BLaER1 (cell line): Measurements from ENCODE around the gene RET.

Experiments used
- H3K27ac ChIP-seq: shearing (Covaris generic); formaldehyde crosslinking; 2 replicates; pipeline ENCODE4 v1.8.1; 2022
- H3K27me3 ChIP-seq: shearing (Covaris generic); formaldehyde crosslinking; 2 replicates; pipeline ENCODE4 v1.8.1; 2022
- H3K36me3 ChIP-seq: shearing (Covaris generic); formaldehyde crosslinking; 2 replicates; pipeline ENCODE4 v1.8.1; 2022
- H3K4me1 ChIP-seq: shearing (Covaris generic); formaldehyde crosslinking; 2 replicates; pipeline ENCODE4 v1.8.1; 2022
- H3K4me2 ChIP-seq: shearing (Covaris generic); formaldehyde crosslinking; 2 replicates; pipeline ENCODE4 v1.8.1; 2022
- H3K4me3 ChIP-seq: shearing (Covaris generic); formaldehyde crosslinking; 2 replicates; pipeline ENCODE4 v1.8.1; 2022
- H3K9ac ChIP-seq: shearing (Covaris generic); formaldehyde crosslinking; 2 replicates; pipeline ENCODE4 v1.8.1; 2022
- H3K9me3 ChIP-seq: shearing (Covaris generic); formaldehyde crosslinking; 2 replicates; pipeline ENCODE4 v1.8.1; 2022
- H4K20me1 ChIP-seq: shearing (Covaris generic); formaldehyde crosslinking; 2 replicates; pipeline ENCODE4 v1.8.1; 2022
- Cebpa-rat ChIP-seq: shearing (Covaris generic); IDR thresholded peaks from 2 replicates; pipeline ENCODE4 v1.8.1; 2022

RET gene

GRCh38 chr10:43155741-43156140, 78.9 kb downstream of the RET start:
- Histone ChIP-seq H3K4me2 (no peak overlapping the region), H3K9me3 (peaks cover 16% of the 10 kb centered on the region), H3K9ac (no peak overlapping the region), H3K4me1 (peaks cover 5% of the 10 kb centered on the region; the same call in 1 of the 2 replicates), H3K4me3 (no peak overlapping the region), H4K20me1 (peaks cover 57% of the 10 kb centered on the region), H3K27me3 (no peaks in the 10 kb centered on the region), H3K36me3 (peaks cover 16% of the 10 kb centered on the region), H3K27ac (no peak overlapping the region)
- TF ChIP-seq Cebpa-rat, result no peak

GRCh38 chr10:43156590-43157341, 79.9 kb downstream of the RET start:
- Histone ChIP-seq H3K36me3 (peaks cover 20% of the 10 kb centered on the region), H4K20me1 (peaks cover 55% of the 10 kb centered on the region), H3K9ac (no peak overlapping the region), H3K27ac (no peak overlapping the region), H3K4me1 (peaks cover 5% of the 10 kb centered on the region; the same call in 1 of the 2 replicates), H3K9me3 (peaks cover 10% of the 10 kb centered on the region; the same call in 1 of the 2 replicates), H3K4me2 (no peak overlapping the region), H3K27me3 (no peaks in the 10 kb centered on the region), H3K4me3 (no peak overlapping the region)
- TF ChIP-seq Cebpa-rat, result no peak

GRCh38 chr10:43158636-43159035, 81.8 kb downstream of the RET start:
- peaks cover 5% of the 10 kb centered on the region; the same call in 1 of the 2 replicates for H3K4me1 ChIP-seq
- no peaks in the 10 kb centered on the region for H3K27me3 ChIP-seq
- no peak overlapping the region for H3K9ac ChIP-seq
- no peak overlapping the region for H3K4me3 ChIP-seq
- H4K20me1 ChIP-seq, result peaks cover 45% of the 10 kb centered on the region
- H3K36me3 ChIP-seq, result peaks cover 38% of the 10 kb centered on the region
- no peak overlapping the region for H3K4me2 ChIP-seq
- H3K27ac ChIP-seq, result no peak overlapping the region
- TF ChIP-seq Cebpa-rat, result no peak
- no peaks in the 10 kb centered on the region for H3K9me3 ChIP-seq

GRCh38 chr10:43160046-43160920, 83.4 kb downstream of the RET start:
- H3K36me3 ChIP-seq, result peaks cover 44% of the 10 kb centered on the region
- no peak overlapping the region for H3K27ac ChIP-seq
- no peak overlapping the region for H3K4me3 ChIP-seq
- H3K4me1 ChIP-seq, result peaks cover 5% of the 10 kb centered on the region; the same call in 1 of the 2 replicates
- no peaks in the 10 kb centered on the region for H3K9me3 ChIP-seq
- H3K9ac ChIP-seq, result no peak overlapping the region
- H3K4me2 ChIP-seq, result no peak overlapping the region
- H3K27me3 ChIP-seq, result no peaks in the 10 kb centered on the region
- no peak for TF ChIP-seq Cebpa-rat
- H4K20me1 ChIP-seq, result peaks cover 29% of the 10 kb centered on the region; the same call in 1 of the 2 replicates

GRCh38 chr10:43160921-43161255, 84.0 kb downstream of the RET start:
- Histone ChIP-seq H3K4me2 (no peak overlapping the region), H3K36me3 (peaks cover 43% of the 10 kb centered on the region), H3K27me3 (no peaks in the 10 kb centered on the region), H3K4me1 (peaks cover 5% of the 10 kb centered on the region; the same call in 1 of the 2 replicates), H3K4me3 (no peak overlapping the region), H4K20me1 (peaks cover 23% of the 10 kb centered on the region; the same call in 1 of the 2 replicates), H3K9me3 (no peaks in the 10 kb centered on the region), H3K27ac (no peak overlapping the region), H3K9ac (no peak overlapping the region)
- TF ChIP-seq Cebpa-rat, result no peak

GRCh38 chr10:43162604-43163003, 85.7 kb downstream of the RET start:
- no peaks in the 10 kb centered on the region; the same call in 1 of the 2 replicates for H3K4me1 ChIP-seq
- peaks cover 43% of the 10 kb centered on the region for H3K36me3 ChIP-seq
- H3K27ac ChIP-seq, result no peak overlapping the region
- no peak overlapping the region for H3K4me3 ChIP-seq
- no peak overlapping the region for H3K9ac ChIP-seq
- H3K27me3 ChIP-seq, result no peaks in the 10 kb centered on the region
- H4K20me1 ChIP-seq, result peaks cover 6% of the 10 kb centered on the region; the same call in 1 of the 2 replicates
- no peak overlapping the region for H3K4me2 ChIP-seq
- no peak for TF ChIP-seq Cebpa-rat
- no peaks in the 10 kb centered on the region for H3K9me3 ChIP-seq

- Histone ChIP-seq H3K4me1 (no peaks in the 10 kb centered on the region; the same call in 1 of the 2 replicates), H3K9me3 (no peaks in the 10 kb centered on the region), H3K27ac (no peak overlapping the region), H4K20me1 (peaks cover 1% of the 10 kb centered on the region; the same call in 1 of the 2 replicates), H3K9ac (no peak overlapping the region), H3K4me3 (no peak overlapping the region), H3K36me3 (peaks cover 48% of the 10 kb centered on the region), H3K27me3 (no peaks in the 10 kb centered on the region), H3K4me2 (no peak overlapping the region)
- no peak for TF ChIP-seq Cebpa-rat
Measured at GRCh38 chr10:43166207-43166879, 89.5 kb downstream of the RET start.

- peaks cover 41% of the 10 kb centered on the region for H3K36me3 ChIP-seq
- no peak overlapping the region for H3K27ac ChIP-seq
- H3K9ac ChIP-seq, result no peak overlapping the region
- H3K27me3 ChIP-seq, result no peaks in the 10 kb centered on the region
- no peaks in the 10 kb centered on the region for H4K20me1 ChIP-seq
- H3K4me3 ChIP-seq, result no peak overlapping the region
- no peaks in the 10 kb centered on the region; the same call in 1 of the 2 replicates for H3K4me1 ChIP-seq
- H3K4me2 ChIP-seq, result no peak overlapping the region
- H3K9me3 ChIP-seq, result no peaks in the 10 kb centered on the region
- no peak for TF ChIP-seq Cebpa-rat
Measured at GRCh38 chr10:43166880-43167497, 90.1 kb downstream of the RET start.

- no peaks in the 10 kb centered on the region for H3K27me3 ChIP-seq
- H3K4me2 ChIP-seq, result no peak overlapping the region
- no peak overlapping the region for H3K9ac ChIP-seq
- H3K4me1 ChIP-seq, result peaks cover 2% of the 10 kb centered on the region; the same call in 1 of the 2 replicates
- H4K20me1 ChIP-seq, result no peaks in the 10 kb centered on the region
- no peak for TF ChIP-seq Cebpa-rat
- no peaks in the 10 kb centered on the region for H3K9me3 ChIP-seq
- H3K27ac ChIP-seq, result no peak overlapping the region
- H3K4me3 ChIP-seq, result no peak overlapping the region
- H3K36me3 ChIP-seq, result peaks cover 40% of the 10 kb centered on the region
Measured at GRCh38 chr10:43167498-43167889, 90.6 kb downstream of the RET start.
